NCI-H2029 treated with DMSO at 0.1 percent for 48 hours (cell line): ENCODE measurements around the gene ZC3H18.

Experiments
- DNase-seq: peaks from one replicate; lab custom pipeline; 2025; lab: John Stamatoyannopoulos, UW

Gene ZC3H18

DNA sequence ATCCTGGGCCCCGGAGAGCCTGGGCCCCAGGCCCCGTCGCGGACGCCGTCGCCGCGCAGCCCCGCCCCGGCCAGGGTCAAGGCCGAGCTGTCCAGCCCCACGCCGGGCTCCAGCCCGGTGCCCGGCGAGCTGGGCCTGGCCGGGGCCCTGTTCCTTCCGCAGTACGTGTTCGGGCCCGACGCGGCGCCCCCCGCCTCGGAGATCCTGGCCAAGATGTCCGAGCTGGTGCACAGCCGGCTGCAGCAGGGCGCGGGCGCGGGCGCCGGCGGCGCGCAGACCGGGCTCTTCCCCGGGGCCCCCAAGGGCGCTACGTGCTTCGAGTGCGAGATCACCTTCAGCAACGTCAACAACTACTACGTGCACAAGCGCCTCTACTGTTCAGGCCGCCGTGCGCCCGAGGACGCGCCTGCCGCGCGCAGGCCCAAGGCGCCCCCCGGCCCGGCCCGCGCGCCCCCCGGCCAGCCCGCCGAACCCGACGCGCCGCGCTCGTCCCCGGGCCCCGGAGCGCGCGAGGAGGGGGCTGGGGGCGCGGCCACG is 36.8 kb upstream of the ZC3H18 start:
- DNase-seq, result no peak

DNA sequence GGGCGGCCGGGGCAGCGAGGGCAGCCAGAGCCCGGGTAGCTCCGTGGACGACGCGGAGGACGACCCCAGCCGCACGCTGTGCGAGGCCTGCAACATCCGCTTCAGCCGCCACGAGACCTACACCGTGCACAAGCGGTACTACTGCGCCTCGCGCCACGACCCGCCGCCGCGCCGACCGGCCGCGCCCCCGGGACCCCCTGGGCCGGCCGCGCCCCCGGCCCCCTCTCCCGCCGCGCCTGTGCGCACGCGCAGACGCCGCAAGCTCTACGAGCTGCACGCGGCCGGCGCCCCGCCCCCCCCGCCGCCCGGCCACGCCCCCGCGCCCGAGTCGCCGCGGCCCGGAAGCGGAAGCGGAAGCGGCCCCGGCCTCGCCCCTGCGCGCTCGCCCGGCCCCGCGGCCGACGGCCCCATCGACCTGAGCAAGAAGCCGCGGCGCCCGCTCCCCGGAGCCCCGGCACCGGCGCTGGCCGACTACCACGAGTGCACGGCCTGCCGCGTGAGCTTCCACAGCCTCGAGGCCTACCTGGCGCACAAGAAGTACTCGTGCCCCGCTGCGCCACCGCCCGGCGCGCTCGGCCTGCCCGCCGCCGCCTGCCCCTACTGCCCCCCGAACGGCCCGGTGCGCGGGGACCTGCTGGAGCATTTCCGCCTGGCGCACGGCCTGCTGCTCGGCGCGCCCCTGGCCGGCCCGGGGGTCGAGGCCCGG is 36.1 kb upstream of the ZC3H18 start:
- no peak for DNase-seq

DNA sequence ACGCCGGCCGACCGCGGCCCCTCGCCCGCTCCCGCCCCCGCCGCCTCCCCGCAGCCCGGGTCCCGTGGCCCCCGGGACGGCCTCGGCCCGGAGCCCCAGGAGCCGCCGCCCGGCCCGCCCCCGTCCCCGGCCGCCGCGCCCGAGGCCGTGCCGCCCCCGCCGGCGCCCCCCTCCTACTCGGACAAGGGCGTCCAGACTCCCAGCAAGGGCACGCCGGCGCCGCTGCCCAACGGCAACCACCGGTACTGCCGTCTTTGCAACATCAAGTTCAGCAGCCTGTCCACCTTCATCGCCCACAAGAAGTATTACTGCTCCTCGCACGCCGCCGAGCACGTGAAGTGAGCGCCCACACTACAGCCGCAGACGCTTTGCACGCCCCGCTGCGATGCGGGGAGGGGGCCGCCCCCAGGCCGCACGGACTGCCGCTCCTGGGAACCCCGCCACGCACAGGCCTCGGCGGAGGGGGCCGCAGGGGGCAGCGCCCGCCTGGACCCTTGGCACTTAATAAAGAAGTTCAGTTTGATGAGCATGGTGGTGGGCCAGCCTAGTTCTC is 35.5 kb upstream of the ZC3H18 start:
- no peak for DNase-seq

DNA sequence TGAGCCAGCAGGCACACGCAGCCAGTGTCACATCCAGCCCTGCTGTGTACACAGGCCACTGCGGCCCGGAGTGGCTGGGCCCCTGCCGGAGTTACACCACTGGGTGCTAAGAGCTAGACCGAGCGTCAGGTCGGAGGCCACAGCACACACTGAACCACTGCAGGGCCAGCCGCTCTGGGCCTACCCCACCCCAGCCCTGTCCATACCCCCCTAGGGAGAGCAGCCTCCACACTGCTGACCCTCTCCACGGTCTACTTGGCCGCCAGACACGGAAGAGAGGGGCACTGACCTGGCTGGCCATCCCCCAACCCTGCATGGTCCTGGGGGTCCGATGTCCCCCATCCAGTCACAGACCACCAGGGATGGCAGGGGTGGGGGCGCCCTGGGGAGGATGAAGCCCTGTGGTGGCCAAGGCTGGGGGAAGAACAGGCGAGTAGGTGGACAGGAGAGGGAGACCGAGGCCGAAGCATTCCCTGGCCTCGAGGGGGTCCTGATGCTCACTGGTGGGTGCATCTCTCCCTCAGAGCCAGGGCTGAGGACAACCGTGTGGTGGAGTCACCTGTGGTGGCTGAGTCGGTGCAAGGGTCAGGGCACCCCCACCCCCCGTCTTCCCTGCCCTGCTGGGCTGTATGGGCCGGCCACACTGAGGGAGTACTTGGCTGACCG is 34.9 kb upstream of the ZC3H18 start:
- DNase-seq, result no peak

DNA sequence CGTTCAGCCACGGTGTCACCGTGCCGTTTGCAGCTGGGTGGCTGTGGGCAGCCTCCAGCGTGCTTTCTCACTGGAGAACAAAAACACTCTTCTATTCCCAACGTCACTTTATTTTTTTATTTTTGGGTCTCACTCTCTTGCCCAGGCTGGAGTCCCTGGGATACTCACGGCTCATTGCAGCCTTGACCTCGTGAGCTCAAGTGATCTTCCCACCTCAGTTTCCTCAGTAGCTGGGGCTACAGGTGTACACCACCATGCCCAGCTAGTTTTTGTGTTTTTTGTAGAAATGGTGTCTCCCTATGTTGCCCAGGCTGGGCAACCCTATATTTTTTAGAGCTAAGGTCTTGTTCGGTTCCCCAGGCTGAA is 34.4 kb upstream of the ZC3H18 start:
- DNase-seq, result no peak

DNA sequence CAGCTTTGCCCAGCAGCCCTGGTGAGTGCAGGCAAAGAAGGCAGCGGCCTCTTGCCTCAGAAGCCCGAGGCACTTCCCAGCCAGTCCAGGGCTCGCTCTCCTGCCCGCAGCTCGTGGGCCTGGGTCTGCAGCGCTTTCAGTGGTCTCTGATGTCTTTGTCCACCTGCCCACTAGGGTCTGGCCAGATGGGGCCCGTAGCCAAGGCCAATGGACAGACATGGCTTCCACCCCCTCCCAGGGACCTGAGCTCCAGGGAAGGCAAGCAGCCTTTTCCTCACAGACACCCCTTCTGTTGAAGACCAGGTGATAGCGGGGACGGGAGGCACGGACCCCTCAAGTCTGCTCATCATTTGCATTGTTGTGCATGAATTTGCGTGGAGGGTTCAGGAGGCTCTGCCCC is 33.7 kb upstream of the ZC3H18 start:
- DNase-seq, result no peak

DNA sequence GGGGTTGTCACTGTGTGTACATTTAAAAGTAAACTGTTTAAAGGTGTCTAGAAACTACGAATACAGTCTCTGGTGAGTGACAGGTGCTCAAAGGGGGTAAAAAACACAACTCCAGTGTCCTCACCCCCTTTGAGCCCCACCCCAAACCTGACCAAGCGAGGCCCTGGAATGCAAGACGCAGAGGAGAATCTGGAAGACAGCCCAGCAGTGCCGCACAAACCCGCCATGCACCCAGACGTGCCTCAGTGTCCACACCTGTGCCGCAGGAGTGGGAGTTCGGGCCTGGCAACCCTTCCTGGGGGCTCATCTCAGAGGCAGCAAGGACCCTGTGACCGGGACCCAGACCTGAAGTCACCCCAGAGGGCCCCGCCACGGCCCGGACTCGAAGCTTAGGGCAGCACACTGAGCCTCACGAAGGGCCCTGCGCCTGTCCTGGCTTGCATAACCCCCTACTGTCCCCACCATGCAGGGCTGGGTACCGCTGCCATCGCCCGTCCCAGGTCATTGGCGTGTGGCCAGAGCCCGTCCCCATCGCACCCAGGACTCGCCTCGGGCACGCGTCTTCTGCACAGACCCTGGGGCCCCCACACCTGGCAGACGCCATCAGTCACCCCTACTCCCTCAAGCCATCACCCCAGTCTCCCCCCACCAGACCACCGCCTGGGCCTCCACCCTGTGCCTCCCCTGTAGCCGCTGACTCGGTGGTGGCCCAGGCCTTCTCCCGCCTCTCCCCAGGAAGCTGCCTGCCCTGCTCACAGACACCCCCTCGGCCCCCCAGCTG is 33.0 kb upstream of the ZC3H18 start:
- DNase-seq, result no peak

DNA sequence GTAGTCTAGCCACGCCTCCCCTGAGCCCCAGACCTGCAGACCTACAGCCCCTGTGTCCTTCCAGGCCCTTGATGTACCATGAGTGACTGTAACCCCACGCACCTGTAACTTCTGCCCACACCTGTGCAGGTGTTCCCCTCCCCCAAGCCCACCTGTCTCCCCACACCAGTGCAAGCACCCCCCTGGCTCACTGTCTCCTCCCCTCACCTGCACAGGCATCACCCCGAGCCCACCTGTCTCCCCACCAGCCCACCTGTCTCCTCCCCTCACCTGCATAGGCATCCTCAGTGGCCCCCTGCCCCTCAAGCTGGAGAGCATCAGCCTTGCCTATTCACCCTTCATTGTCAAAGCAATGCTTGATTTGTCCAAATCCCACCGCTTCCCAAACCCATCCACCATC is 32.3 kb upstream of the ZC3H18 start:
- no peak for DNase-seq

DNA sequence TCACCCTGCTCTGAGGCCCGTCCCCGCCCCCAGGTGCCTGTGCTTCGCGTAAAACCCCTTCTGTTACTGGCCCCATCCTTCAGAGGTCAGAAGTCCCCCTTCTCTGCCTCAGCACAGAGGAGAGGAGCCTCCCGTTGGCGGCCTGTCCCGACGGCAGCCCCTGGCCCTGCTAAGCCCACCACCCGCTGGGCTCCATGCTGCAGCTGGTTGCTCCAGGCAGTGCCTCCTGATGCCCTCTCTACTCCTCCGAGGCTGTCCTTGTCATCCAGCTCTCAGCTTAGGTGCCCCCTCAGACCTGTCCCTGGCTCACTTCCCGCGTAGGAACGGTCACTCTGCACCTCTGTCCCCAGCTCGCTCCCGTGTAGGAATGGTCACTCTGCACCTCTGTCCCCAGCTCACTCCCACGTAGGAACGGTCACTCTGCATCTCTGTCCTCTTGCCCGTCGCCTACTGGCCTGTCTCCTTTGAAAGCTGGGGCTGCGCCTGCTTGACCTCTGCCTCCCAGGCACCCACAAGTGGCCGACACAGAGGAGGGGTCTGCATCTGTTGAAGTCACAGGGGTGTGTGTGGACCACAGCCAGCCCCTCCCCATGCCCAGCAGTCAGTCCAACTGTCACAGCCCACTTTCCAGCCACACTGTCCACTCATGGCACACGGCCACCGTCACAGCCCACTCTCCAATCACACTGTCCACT is 31.7 kb upstream of the ZC3H18 start:
- no peak for DNase-seq

DNA sequence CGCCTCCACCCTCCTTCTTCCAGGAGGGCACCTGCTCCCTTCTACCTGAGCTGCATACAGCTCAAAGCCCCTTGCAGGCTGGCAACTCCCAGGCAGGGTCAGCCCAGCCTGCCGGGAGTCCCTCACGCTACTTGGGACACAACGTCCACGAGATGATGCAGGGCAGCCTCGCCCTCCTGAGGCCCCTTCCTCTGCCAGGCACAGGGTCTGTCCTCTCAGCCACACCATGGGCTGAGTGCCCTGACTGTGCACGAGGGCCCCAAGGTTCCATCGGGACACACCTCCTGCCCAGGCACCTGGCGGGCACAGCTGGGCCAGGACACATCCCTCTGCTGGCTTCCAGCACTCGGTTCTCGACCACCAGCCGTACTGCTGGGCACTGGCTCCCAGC is 30.9 kb upstream of the ZC3H18 start:
- DNase-seq, result no peak

DNA sequence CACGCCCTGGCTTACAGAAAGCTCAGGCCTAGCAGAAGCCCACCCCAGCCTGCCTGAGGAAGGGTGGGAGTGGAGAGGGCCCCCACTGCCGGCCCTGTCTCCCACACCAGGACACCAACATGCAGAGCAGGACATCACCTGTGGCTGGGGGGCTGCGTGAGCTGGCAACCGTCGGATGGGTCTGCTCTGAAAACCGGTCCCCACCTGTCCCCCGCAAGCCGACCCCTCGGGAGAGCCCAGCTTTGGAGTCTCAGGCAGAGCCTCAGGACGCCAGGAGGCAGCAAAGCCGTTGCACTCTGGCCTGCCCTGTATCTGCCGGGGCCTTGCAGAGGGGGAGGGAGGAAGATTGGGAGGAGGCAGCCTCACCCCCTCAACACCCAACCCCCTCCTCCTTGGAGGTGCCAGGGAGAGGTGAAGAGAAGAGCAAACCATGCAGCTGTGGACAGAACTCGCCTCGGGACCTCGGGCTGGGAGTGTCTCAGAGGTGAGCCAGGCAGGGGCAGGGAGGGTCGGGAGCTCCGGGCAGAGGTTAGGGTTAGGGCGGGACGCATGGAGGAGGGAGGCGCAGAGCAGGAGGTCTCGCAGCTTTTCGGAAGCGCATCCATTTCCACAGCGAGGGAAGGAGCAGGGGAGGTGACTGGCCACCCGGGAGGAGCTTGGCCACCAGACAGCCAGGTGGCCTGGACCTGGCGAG is 30.4 kb upstream of the ZC3H18 start:
- DNase-seq, result no peak

DNA sequence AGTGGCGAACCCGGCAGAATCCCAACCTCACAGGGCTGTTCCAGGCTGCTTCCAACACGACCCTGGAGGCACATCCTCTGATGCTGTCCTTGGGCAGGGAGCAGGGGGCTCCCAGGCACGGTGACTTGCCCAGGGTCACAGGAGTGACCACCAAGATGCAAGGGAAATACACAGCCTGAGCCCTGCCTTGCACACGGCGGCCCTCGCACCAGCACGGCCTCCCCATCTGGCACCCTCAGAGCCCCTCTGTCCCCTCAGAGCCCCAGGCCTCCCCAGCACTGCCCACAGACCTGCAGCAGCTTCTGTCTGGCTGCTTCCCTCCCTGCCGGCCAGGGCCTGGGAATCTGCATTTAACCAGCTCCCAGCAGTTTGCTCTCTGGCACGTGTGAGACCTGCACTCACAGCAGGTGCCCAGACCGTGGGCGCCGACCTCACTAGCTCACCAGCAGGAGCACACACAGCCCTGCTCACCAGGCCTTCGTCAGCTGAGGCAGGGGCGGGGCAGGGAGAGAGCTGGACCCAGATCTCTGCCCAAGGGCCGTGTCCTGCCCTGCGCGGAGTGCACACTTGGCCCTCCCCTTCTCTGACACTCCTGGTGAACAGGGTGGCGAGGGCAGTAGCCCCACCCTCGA is 29.7 kb upstream of the ZC3H18 start:
- DNase-seq, result no peak

DNA sequence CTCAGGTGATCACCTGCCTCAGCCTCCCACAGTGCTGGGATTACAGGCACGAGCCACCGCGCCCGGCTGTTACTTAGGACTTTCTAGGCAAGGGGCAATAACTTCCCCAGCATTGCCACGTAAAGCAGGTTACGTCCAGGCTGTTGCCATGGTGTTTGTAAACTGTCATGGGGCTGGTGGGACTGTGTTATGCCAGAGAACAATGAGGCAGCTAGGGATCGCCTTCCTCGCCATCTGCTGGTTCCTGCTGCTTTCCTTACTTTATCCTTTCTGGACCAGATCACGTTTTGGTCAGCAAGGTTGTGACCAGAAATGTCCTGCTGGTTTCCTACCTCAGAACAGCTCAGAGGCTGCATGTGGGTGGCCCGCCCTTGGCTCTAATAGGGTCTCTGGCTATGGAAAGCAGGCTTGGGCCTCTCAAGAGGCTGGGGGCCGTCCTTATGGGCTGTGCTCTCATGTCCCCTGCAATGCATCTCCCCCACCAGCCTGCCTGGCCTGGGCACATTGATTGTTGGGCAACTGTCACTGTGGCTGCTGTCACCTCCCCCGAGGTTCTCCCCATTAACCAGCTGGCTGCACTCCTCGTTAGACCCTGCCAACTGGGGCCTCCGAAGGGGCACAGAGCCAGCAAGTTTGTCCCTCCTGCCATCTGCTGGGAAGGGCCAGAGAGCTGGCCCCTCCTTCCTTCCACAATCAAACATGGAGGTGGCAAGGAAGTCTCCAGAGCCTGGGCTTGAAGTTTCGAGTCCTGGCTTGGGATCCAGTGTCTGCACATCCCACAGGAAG is 28.2 kb upstream of the ZC3H18 start:
- DNase-seq, result no peak

DNA sequence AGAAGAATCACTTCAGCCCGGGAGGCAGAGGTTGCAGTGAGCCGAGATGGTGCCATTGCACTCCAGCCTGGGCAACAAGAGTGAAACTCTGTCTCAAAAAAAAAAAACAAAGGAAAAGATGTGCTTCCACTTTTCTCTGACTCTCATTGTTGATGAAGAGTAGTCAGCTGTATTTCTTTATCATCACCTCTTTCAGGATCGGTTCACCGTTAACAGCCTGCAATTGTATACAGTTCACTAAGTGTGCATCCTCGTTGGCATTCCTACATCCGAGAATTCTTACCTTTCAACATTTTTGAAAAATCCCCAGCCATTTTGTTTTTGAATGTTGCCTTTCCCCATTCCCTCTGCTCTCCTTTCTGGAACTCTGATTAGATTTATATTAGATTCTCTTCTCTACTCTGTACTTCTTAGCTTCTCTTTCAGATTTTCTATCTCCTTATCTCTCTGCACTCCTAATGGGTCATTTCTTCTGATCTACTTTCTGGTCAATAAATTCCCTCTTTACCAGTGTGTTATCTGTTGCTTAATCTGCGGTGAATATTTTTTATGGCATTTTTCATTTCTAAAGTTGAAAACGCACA is 26.9 kb upstream of the ZC3H18 start:
- no peak for DNase-seq

DNA sequence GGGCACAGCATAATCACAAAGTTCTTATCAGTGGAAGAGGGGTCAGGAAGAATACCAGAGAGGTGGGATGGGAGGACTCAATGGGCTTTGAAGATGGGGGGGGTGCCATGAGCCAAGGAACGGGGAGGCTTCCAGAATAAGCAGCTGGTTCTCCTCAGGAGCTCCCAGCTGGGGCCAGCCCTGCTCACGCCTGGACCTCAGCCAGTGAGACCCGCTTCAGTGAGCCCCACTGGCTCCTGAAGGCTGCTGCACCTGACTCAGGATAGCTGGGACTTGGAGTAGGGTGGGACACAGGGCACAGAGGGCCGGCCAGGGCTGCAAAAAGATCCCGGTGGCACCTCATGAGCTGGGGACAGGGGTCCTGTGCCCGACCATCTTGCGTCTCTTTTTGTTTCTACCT is 24.4 kb upstream of the ZC3H18 start:
- DNase-seq, result no peak

DNA sequence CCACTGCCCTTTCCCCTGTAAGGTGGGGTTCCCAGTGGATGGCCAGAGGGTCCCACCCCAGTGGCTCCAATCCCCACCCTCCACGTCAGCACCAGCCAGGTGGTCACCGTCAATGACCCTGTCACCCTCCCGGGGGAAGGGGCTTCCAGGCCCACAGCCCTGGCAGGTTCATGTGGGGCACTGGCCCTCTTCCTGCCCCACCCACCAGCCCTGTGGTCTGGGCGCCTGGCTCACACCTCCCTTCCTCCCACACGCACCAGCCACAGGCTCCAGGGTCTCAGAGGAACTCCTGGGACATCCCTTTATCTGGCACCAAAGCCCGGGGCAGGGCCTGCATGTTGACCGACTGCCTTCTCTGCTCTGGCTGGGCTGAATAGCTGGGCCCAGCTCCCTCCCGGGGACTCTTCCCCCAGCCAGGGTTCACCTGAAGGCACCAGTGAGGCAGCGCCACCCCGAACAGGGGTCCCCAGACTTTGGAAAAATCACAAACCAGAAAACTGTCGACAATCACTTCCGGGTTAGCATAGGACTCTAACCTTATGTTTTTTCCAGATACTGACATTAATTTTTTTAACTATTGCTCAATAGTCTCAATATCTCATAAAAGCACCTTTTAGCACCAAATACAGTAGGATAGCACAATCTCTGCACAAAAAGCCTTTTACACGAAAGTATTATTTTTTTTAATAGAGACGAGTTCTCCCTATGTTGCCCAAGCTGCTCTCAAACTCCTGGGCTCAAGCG is 21.9 kb upstream of the ZC3H18 start:
- DNase-seq, result no peak

DNA sequence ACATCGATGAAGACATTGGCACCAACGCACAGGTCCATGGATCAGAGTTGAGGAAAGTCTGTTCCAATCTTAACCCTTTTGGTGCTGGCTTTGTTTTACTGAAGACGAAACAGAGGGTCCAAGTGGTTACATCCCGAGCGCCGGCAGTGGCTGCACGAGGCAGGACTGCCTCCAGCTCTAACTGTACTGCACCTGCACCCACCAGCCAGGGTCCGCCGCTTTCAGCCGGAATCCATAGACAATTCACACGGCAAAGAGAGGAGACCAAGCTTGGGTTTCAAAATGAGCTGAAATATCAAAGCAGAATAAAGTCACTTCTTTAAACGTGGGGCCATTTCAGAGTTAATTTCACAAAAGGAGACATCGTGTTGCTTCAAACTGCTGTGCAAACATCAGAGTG is 21.2 kb upstream of the ZC3H18 start:
- DNase-seq, result no peak

DNA sequence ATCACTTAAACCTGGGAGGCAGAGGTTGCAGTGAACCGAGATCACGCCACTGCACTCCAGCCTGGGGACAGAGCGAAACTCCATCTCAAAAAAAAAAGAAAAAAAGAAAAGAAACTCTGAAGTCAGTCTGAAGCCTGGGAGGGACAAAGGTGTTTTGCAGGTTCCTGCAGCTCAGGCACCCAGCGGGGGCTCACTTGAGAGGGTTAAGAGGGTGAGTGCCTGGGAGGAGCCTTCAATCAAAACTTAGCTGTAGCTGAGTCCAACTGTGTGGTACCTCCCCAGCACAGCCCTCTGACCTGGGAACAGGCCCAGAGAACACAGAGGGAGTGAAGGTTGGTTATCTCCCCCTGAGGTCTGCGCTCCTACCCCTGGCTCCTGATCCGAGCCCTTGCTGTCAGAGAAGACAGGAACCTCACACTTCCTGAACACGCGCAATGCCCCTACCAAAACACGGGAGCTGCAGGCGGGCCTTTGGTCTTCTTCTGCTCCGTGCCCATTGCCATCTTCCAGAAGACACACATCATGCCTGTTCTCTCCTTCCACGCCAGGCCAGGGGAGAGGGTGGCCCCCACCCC is 20.4 kb upstream of the ZC3H18 start:
- no peak for DNase-seq

DNA sequence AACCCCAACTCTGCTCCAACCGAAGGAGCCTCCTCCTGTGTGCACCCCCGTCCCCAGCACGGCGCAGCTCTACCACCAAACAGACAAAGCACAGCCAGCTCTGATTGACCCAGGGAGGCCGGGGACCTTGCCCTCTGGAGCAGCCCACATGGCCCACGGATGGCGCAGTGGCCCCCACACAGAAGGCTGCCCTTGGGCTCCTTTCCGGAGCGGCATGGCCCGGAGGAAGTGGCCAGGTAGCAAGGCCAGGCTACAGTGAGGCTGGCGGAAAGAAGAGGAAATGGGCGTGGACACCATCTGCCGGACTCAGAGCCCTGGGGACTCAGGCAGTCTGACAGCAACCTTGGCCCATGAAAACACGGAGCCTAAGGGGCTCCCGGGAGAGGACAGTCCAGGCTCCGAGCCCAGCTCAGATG is 19.9 kb upstream of the ZC3H18 start:
- no peak for DNase-seq
